ENCODE results near the gene VAPA.
"Not testable (repeated sequence)": the region's sequence is repeated elsewhere in the genome, so short reads cannot be mapped to it uniquely, and the experiment has no call there.

Gene VAPA

GRCh38 chr18:9885170-9886004, 28.4 kb upstream of the VAPA start, which contains the start of gene TXNDC2:
TSS of gene TXNDC2 (plus strand) at chr18:9885973. CDS start at chr18:9886681, 708 bp downstream.
- DNase-seq (ENCODE audit: low read depth in 2 of 3, low spot score in 1 of 3): no peak

- no peak for DNase-seq (ENCODE audit: low read depth in 2 of 3, low spot score in 1 of 3)
These were observed 27.8 kb upstream of the VAPA start for GRCh38 chr18:9886005-9886348.

- no peak for DNase-seq (ENCODE audit: low read depth in 2 of 3, low spot score in 1 of 3)
These were observed 25.8 kb upstream of the VAPA start for GRCh38 chr18:9887992-9888391.

GRCh38 chr18:9890196-9890595, 23.6 kb upstream of the VAPA start:
- DNase-seq (ENCODE audit: low read depth in 2 of 3, low spot score in 1 of 3): no peak

GRCh38 chr18:9890957-9891356, 22.9 kb upstream of the VAPA start:
- no peak for DNase-seq (ENCODE audit: low read depth in 2 of 3, low spot score in 1 of 3)

- not testable (repeated sequence) for DNase-seq (ENCODE audit: low read depth in 2 of 3, low spot score in 1 of 3)
These were observed 22.3 kb upstream of the VAPA start for GRCh38 chr18:9891515-9891914.

- no peak for DNase-seq (ENCODE audit: low read depth in 2 of 3, low spot score in 1 of 3)
These were observed 19.3 kb upstream of the VAPA start for GRCh38 chr18:9894454-9895068.

- no peak for DNase-seq (ENCODE audit: low read depth in 2 of 3, low spot score in 1 of 3)
These were observed 16.7 kb upstream of the VAPA start for GRCh38 chr18:9897129-9897528.

- not testable (repeated sequence) for DNase-seq (ENCODE audit: low read depth in 2 of 3, low spot score in 1 of 3)
These were observed 16.0 kb upstream of the VAPA start for GRCh38 chr18:9897787-9898291.

- DNase-seq (ENCODE audit: low read depth in 2 of 3, low spot score in 1 of 3): no peak
These were observed 14.8 kb upstream of the VAPA start for GRCh38 chr18:9898792-9899549.

- not testable (repeated sequence) for DNase-seq (ENCODE audit: low read depth in 2 of 3, low spot score in 1 of 3)
These were observed 14.3 kb upstream of the VAPA start for GRCh38 chr18:9899550-9899930.

GRCh38 chr18:9900699-9901098, 13.1 kb upstream of the VAPA start:
- no peak for DNase-seq (ENCODE audit: low read depth in 2 of 3, low spot score in 1 of 3)

- DNase-seq (ENCODE audit: low read depth in 2 of 3, low spot score in 1 of 3): no peak
These were observed 12.4 kb upstream of the VAPA start for GRCh38 chr18:9901377-9901776.

GRCh38 chr18:9902264-9902663, 11.6 kb upstream of the VAPA start:
- DNase-seq (ENCODE audit: low read depth in 2 of 3, low spot score in 1 of 3): not testable (repeated sequence)

GRCh38 chr18:9902832-9903231, 11.0 kb upstream of the VAPA start:
- no peak for DNase-seq (ENCODE audit: low read depth in 2 of 3, low spot score in 1 of 3)

- DNase-seq (ENCODE audit: low read depth in 2 of 3, low spot score in 1 of 3): no peak
These were observed 8.4 kb upstream of the VAPA start for GRCh38 chr18:9905401-9905922.

GRCh38 chr18:9906481-9906880, 7.3 kb upstream of the VAPA start:
- no peak for DNase-seq (ENCODE audit: low read depth in 2 of 3, low spot score in 1 of 3)

GRCh38 chr18:9907867-9908266, 5.9 kb upstream of the VAPA start:
- DNase-seq (ENCODE audit: low read depth in 2 of 3, low spot score in 1 of 3): no peak

GRCh38 chr18:9910071-9910470, 3.7 kb upstream of the VAPA start:
- DNase-seq (ENCODE audit: low read depth in 2 of 3, low spot score in 1 of 3): no peak

GRCh38 chr18:9910661-9911060, 3.2 kb upstream of the VAPA start:
- DNase-seq (ENCODE audit: low read depth in 2 of 3, low spot score in 1 of 3): no peak

GRCh38 chr18:9911226-9911625, 2.6 kb upstream of the VAPA start:
- DNase-seq (ENCODE audit: low read depth in 2 of 3, low spot score in 1 of 3): no peak

- DNase-seq (ENCODE audit: low read depth in 2 of 3, low spot score in 1 of 3): not testable (repeated sequence)
These were observed 1.5 kb upstream of the VAPA start for GRCh38 chr18:9912285-9912684.
